ELR (cell line): ENCODE results near the gene SLC38A1.
A peak's percentile ranks its signal among the peaks of the same experiment; 100 is the strongest.
"Not testable (repeated sequence)": the region's sequence is repeated elsewhere in the genome, so short reads cannot be mapped to it uniquely, and the experiment has no call there.

Experiments
- DNase-seq: peaks from one replicate; pipeline ENCODE4 v3.0.0-alpha.2; 2015; ENCODE audit warnings: low read depth

SLC38A1 gene

DNA sequence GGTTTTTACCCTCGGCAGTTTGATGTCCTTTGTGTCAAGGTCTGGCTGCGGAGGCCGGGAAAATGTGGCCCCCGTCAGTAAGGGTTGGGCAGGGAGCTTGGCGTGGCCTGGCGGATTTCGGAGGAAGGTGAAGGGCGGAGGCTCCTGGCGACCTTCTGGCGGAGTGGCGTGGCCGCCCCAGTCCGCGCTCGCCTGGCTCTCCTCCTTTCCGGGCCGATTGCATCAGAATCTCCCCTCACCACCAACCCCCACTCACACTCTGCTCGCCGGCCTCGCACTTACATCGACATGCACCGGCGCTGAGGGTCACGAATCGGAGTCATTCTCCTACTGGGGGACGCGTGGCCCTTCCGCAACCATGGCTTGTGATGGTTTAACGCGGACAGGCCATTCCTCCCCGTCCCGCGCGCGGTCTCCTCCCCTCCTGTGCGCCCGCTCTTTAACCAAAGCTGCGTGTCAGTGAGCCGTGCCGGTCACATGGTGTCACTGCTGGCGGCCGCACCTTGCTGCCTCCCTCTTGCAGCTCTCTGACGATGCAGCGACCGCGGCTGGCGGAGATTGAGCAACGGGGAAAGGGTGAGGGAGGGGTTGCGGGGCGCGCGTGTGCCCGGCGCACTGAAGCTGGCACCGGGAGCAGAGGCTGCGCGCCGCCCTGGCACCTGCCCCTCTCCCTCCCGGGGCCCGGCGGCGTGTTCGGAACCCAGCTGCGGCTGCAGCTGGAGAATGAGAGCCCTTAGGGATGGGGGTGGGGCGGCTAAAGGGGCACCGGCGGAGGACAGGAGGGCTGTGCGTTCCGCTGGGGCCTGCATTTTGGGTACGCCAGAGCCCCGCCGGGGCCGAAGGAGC is at the start of gene SLC38A1:
Gene SLC38A1 (minus strand): TSS at position 461 of the 846 bp plus-strand sequence. CDS start 29,243 bp downstream, outside the sequence.
- peak; percentile 88 for DNase-seq

DNA sequence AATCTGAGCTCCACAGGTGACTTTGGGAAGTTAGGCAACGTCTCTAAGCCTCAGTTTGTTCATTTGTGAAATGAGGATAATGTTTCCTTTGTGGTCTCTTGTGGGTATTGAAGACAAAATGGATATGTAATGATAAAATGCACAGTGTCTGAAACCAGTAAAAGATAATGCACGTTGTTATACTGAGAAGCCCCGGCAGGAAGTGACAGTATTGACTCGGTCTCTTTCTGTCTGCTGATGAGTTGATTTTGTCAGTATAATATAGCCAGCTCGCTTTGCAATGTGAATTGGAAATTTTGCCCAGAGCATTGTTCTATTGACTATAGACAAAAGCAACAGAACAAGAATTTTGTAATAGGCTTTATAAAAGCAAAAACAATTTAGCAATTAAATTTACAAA is 49.2 kb upstream of the SLC38A1 start:
- no peak for DNase-seq

DNA sequence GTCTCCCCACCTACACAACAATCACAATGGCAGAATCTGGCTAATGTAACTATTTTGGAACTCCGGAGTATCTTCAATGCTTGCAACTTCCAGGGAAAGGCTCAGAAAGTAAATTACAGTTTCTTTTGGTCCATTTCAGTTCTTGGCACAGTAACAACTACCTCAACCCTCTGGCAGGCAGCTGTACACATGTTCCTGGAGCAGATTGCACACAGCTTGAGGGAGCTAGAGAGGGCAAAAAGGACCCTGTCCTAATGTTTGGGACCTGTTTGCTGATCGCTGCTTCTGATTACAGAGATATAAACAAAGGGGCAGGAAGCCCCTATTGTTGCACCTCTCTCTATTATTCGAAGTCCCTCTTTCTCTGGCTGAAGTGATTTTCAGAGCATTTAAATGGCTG is 35.2 kb upstream of the SLC38A1 start:
- no peak for DNase-seq

DNA sequence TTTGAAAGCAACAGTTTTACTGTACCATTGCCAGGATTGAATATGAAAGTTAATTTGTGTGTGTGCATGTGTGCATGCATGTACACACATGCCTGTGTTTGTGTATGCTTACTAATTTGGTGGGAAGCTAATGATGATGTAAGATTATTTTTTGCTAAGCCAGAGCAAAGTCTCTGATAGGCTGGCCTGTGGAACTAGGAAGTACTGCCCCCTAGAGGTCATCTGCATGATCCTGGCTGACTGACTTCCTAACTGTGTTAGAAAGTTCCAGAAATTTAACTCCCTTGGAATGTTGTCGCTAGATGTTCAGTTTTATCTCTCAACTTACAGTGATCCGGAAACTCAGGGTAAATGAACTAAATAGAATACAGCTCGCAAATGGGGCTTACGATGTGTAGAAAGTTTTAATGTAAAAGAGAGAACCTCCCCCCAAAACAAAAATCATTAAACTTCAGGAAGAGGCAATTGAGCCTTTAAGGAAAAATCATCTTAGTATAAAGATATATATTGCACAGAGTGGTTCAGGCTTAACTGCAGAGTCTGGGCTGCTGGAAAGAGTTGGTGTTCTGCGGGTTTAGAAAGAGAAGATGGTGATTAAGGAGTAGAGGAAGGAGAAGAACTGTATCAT is 34.3 kb upstream of the SLC38A1 start:
- DNase-seq, result peak; percentile 60

DNA sequence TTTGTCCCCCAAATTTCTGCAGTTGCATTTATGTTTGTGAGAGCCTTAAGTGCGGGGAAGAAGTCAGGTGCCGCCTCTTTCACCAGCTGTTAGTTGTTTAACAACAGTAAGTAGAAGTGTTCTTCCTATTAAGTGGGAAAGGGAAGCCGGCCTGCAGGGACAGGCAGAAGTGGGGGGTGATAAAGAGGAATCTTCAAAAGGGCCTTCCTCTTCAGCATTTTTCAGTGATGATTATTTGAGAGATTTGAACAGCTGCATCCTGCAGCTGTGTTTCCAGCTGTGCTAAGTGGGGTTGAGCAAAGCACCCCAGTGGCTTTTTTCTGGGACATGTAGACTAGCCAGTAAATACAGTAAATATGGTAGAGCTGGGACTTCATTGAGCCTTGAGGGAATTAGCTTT is 32.1 kb upstream of the SLC38A1 start:
- DNase-seq, result no peak

DNA sequence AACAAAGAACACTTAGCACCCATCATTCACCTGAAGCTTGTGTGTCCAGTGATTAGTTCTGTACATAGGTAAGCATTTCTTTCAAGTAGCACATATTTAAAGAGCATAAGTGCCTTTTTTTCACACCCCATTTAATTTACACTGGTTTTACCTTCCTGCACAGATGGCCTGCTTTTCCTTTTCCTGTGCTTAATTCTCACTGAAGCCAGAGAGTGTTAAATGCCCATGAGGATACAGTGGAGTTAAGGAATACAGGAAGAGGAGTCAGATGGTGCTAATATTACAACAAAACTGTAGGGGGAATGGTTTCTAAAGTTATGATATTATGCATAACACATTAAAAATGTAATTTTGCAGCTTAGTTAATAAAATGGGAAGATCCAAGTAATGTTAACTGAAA is 31.0 kb upstream of the SLC38A1 start:
- no peak for DNase-seq

DNA sequence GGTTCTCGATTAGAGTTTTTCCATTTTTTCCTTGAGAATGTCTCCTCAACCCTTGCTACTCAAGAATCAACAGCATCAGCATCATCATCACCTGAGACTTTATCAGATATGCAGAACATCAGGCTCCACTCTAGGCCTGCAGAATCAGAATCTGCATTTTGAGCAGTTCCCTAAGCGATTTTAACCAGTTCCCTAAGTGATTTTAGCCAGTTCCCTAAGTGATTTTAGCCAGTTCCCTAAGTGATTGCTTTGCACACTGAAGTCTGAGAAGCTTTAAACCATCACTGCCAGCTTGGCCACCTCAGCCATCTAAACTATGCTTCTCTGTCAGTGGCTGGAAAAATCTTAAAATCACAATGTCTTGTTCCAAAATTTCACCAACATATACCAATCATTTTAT is 29.4 kb upstream of the SLC38A1 start:
- no peak for DNase-seq

DNA sequence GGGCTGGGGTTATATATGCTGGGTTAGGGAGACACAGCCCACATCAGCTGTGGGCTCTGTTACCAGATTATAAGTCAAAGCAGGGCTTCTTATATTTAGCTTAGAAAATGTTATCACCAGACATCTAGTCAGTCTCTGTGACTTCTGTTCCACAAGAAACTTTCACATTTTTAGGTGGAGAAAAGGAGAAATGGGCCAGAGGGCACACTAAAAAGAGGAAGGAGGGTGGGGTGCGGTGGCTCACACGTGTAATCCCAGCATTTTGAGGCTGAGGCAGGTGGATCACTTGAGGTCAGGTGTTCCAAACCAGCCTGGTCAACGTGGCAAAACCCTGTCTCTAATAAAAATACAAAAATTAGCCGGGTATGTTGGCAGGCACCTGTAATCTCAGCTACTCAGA is 28.0 kb upstream of the SLC38A1 start:
- DNase-seq, result no peak

DNA sequence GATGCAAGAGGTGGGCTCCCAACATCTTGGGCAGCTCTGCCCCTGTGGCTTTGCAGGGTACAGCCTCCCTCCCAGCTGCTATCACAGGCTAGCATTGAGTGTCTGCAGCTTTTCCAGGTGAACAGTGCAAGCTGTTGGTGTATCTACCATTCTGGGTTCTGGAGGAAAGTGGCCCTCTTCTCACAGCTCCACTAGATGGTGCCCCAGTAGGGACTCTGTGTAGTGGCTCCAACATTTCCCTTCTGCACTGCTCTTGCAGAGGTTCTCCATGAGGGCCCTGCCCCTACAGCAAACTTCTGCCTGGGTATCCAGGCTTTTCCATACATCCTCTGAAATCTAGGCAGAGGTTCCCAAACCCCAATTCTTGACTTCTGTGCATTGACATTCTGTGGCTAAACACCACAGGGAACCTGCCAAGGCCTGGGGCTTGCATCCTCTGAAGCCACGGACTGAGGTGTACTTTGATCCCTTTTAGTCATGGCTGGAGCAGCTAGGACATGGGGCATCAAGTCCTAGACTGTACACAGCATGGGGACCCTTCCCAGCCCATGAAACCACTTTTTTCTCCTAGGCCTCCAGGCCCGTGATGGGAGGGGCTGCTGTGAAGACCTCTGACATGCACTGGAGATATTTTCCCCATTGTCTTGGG is 24.0 kb upstream of the SLC38A1 start:
- DNase-seq, result no peak

DNA sequence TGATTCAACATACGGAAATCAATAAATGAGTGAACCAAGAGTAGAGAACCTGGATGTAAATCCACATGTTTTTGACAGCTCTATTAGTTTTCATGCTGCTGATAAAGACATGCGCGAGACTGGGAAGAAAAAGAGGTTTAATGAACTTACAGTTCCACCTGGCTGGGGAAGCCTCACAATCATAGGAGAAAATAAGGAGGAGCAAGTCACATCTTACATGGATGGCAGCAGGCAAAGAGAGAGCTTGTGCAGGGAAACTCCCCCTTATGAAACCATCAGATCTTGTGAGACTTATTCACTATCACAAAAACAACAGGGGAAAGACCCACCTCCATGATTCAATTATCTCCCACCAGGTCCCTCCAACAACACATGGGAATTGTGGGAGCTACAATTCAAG is 23.1 kb upstream of the SLC38A1 start:
- not testable (repeated sequence) for DNase-seq

DNA sequence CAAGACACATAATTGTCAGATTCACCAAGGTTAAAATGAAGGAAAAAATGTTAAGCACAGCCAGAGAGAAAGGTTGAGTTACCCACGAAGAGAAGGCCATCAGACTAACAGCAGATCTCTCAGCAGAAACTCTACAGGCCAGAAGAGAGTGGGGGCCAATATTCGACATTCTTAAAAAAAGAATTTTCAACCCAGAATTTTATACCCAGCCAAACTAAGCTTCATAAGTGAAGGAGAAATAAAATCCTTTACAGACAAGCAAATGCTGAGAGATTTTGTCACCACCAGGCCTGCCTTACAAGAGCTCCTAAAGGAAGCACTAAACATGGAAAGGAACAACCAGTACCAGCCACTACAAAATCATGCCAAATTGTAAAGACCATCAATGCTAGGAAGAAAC is 16.3 kb upstream of the SLC38A1 start:
- not testable (repeated sequence) for DNase-seq

DNA sequence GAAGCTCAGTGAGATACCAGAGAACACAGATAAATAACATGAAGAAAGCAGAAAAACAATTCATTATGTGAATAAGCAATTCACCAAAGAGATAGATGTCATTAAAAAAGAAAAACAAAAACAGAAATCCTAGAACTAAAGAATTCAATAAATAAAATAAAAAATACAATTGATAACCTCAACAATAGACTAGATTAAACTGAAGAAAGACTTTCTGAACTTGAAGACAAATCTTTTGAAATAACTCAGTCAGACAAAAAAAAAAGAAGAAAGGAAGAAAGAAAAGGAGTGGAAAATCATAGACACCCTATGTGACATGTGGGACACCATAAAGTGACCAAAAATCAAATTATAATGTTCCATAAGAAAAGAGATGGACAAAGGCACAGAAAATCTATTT is 14.0 kb upstream of the SLC38A1 start:
- DNase-seq, result no peak

DNA sequence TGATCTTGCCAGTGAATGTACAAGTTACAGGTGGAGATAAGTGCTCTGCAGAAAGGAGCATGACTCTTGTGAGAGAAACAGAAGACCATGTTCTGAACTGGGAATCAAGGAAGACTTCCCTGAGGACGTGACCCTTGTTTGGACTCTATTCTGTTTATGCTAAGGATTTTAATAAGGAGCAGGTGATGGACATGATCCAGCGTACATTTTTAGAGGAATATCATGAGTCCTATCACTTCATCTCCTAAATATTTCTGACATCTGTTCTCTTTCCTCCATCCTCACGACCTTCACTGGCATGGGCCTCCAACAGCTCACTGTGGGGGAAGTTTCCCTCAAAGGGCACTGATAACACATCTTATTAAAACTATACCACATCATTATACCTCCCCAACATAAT is 7.9 kb upstream of the SLC38A1 start:
- DNase-seq, result no peak

DNA sequence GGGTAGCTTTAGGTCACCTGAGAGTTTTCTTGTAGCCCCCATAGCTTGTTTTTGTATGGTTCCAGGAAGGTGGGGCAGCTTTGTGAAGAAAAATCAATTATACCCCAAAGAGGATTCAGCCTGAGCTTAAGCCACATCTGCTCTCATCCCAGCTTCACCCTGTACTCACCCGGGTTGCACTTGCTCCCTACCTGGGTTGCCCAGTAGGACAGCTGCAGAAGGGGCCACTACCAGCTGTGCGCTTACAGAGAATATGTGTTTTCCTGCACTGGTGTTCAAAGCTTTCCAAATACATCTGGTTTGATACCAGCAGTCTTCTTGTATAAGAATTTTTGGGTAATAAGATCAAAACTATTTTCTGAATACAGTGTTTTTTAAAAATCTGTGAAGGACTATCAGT is 3.0 kb upstream of the SLC38A1 start:
- DNase-seq, result no peak

DNA sequence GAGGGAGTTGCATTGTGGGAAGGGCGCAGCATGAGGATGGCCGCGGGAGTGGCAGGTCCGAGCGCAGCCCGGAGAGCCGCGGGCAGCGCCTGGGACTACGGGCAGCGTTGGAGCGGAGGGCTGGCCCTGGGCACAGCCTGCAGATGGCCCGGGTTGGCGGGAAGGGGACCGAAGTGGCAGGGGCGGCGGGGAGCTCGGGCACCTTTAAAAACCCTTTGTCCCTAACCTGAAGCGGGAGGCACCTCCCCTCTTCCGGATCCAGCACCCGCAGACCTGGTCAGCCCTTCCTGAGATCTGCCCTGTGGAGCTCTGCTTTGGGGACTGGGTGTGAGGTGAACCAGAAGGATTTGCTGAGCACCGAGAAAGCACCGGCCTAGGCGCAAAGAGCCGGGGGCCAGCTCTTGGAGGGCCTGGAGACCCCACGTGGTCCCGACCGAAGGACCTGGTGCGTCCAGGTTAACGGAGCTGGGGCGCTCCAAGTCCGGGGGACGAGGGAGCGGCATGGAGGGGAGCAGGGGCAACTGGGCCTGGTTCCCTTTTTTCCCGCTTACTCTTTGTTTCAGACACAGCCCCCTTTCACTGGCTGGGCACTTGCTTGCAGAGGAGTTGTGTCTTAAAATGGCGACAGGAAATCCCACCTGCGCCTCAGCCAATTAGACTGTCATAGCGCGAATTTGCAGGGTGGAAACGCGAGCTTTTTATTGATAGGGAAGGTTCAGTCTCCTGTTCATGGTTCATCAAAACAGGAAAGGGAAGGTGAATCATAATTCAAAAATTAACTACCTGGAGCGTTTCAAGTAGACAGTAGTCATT is 792 bp upstream of the SLC38A1 start:
- peak; percentile 56 for DNase-seq

DNA sequence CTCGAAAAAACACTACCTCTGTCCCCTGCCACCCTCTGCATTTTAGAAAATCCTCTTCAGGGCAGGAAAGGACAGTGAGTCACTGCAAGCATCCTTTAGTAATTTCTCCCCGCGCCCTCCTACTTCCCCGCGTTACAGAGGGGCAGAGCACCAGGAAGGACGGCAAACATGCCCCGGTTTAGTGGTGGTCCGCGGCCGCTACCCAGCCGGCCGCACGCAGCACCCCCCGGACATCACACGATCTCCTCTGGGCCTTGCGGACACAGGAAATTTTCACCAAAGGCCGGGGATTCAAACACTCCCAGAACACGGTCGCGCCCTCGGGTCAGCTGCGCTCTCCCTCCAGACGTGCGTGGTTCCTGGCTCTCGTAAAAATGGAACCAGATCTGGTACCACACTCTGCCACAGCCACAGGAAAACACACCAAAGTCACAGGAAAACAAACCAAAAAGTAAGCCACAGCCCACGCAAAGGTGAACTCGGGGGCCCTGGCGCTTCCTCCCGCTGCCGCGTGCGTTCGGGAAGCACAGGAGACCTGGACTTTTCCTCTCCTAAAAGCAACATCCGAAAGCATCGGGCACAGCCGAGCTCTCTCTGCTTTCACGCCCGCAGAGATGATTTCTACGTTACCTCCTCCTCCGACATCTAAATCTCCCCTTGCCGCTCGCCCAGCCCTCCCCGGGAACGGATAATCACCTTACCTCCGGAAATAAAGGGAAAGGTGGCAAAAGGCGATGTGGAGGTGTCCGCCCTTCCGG is 839 bp downstream of the SLC38A1 start:
- DNase-seq, result peak; percentile 70

DNA sequence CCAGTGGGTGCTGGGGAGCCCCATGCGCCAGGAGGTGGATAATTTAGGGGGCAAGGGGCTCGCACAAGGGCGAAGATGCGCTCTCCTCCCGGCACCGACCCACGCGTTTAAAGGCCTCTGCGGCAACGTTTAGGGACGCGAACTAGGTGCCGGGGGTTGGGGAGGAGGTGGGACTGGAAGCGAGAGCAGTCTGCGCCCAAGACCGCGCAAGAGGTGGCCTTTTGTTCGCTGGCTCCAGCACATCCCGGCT is 1.3 kb downstream of the SLC38A1 start:
- no peak for DNase-seq

DNA sequence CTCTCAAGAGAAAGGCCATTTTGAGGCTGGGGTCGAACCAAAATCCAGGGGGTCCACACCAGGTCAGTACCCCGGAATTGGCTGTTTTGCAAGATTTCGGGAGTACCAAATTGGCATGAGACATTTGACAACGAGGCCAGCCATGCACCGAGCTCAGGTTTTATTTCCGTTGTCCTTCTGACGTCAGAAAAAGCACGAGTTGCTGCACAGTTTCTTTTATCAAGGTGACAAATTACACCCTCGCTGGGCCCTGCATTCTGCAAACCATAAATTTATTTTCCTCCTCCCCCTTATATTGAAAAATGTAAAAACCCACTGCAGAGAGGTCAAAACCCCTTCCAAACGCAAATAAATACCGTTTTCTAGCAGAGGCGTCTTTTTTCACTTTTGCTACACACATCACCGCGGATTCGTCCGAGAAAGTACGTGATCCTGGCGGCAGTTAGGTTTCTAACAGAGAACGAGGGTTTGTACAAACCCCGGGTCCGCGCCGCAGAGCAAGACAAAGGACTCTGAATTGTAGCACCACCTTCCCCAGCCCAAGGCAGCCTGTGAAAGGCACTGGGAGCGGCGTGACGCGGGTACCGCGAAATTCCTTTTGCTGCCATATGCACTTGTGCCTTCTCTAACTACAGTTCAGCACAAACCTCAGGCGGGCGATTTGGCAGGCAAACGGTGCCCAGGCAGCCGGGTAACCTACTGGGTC is 1.8 kb downstream of the SLC38A1 start:
- DNase-seq, result peak; percentile 74

DNA sequence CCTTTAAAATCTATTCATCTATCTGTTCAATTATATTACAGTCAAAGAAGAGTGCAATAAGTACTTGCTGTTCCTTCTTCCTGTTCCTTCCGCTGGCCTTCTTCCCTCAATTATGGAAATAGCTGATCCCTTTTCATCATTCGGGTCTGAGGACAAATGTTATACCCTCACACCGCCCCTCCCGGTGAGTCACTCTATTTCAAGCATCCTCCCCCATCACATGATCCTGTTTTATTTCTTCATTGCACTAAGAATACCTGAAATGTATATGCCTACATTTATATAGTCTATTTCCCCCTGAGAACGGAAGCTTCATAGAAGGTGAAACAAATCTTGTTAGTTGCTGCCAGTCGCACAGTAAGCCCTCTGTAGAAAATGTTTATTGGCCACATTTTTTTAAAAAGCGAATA is 2.5 kb downstream of the SLC38A1 start:
- DNase-seq, result peak; percentile 78

DNA sequence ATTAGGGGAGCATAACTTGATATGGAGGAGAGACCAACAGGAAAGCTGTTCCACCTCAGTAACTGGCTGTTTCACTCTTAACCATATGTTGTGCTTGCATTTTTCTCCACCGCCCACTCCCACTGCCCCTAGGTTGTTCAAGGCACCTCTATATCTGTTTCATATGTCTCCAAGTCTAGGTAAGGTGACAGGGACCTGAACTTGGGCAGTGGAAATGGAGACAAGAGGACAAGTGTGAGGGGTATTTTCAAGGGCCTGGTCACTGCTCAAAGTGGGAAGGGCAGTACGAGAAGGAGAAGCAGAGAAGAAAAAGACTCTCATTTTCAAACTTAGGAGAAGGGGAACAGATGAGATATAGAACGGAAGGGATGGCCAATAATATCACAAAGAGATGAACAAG is 3.1 kb downstream of the SLC38A1 start:
- no peak for DNase-seq

DNA sequence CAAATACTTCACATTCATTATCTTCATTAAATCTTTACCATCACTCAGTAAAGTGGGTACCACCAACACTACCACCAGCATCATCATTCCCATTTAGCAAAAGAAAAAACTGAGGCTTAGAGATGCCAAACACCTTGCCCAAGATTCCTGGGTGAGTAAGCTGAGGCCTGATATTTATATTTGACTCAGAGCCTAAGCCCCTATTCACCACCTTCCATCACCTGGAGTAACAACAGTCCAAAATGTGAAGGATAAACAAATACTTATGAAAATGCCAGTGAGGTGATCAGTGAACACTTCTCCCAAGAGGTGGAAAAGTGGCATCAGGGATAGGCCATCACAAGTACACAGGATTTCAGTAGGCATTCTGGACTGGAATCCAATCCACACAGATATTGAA is 3.7 kb downstream of the SLC38A1 start:
- DNase-seq, result peak; percentile 20
